DND-41 (cell line): Measurements from ENCODE around the gene LIMS2.

ENCODE experiments used
- ATAC-seq: fragments of 200-7000 bp; cut with Tn5 transposase; 3 replicates; pipeline ENCODE4 v1.9.1; 2021; ENCODE audit warnings: low read depth; ENCODE audit not compliant: insufficient read depth
- DNase-seq: peaks from one replicate; pipeline ENCODE4 v3.0.0-alpha.2; 2020
- H2AFZ ChIP-seq: 2 replicates; pipeline ENCODE4 v1.6.0; 2012; ENCODE audit warnings: low read depth, low read length
- H3K27ac ChIP-seq: 2 replicates; pipeline ENCODE4 v1.5.1; 2012; ENCODE audit warnings: low read length, inconsistent platforms
- H3K27me3 ChIP-seq: fragments of 200-600 bp; sonication (generic); 2 replicates; pipeline ENCODE4 v1.6.0; 2012; ENCODE audit warnings: low read length, mild to moderate bottlenecking, inconsistent platforms; ENCODE audit not compliant: insufficient read depth, poor library complexity
- H3K36me3 ChIP-seq: 2 replicates; pipeline ENCODE4 v1.5.1; 2012; ENCODE audit warnings: low read length, inconsistent platforms; ENCODE audit not compliant: insufficient read depth
- H3K4me1 ChIP-seq: 2 replicates; pipeline ENCODE4 v1.5.1; 2012; ENCODE audit warnings: mild to moderate bottlenecking, low read length; ENCODE audit not compliant: insufficient read depth
- H3K4me2 ChIP-seq: 2 replicates; pipeline ENCODE4 v1.6.0; 2012; ENCODE audit warnings: mild to moderate bottlenecking, moderate library complexity, low read length, inconsistent platforms; ENCODE audit not compliant: insufficient read depth
- H3K4me3 ChIP-seq, 2 experiments: fragments of 200-600 bp in 1 of 2; shearing (Covaris generic) in 1 of 2; 2 replicates each; pipeline ENCODE4 v1.5.1; 2012 to 2016; ENCODE audit warnings: inconsistent platforms in 2 of 2, low read length in 2 of 2, mild to moderate bottlenecking in 2 of 2, low read depth in 1 of 2, moderate library complexity in 1 of 2
- H3K79me2 ChIP-seq: 2 replicates; pipeline ENCODE4 v1.6.0; 2012; ENCODE audit warnings: low read length, inconsistent platforms; ENCODE audit not compliant: insufficient read depth
- H3K9ac ChIP-seq: 2 replicates; pipeline ENCODE4 v1.6.0; 2012; ENCODE audit warnings: low read depth, mild to moderate bottlenecking, inconsistent platforms, low read length, moderate library complexity
- H3K9me3 ChIP-seq: 2 replicates; pipeline ENCODE4 v1.5.1; 2012; ENCODE audit warnings: low read length, moderate library complexity, mild to moderate bottlenecking, inconsistent platforms; ENCODE audit not compliant: insufficient read depth, severe bottlenecking
- H4K20me1 ChIP-seq: 2 replicates; pipeline ENCODE4 v1.6.0; 2012; ENCODE audit warnings: low read length; ENCODE audit not compliant: insufficient read depth
- CTCF ChIP-seq: IDR thresholded peaks from 2 replicates; pipeline ENCODE4 v1.5.1; 2012; ENCODE audit warnings: borderline replicate concordance, low read length, moderate library complexity, mild to moderate bottlenecking; ENCODE audit not compliant: poor library complexity, severe bottlenecking; ENCODE audit errors: extremely low read depth
- EZH2 ChIP-seq: IDR thresholded peaks from 3 replicates; pipeline ENCODE4 v1.6.1; 2012; ENCODE audit warnings: borderline replicate concordance, low read depth, mild to moderate bottlenecking, moderate library complexity, low read length, inconsistent platforms; ENCODE audit not compliant: severe bottlenecking

The LIMS2 gene

DNA sequence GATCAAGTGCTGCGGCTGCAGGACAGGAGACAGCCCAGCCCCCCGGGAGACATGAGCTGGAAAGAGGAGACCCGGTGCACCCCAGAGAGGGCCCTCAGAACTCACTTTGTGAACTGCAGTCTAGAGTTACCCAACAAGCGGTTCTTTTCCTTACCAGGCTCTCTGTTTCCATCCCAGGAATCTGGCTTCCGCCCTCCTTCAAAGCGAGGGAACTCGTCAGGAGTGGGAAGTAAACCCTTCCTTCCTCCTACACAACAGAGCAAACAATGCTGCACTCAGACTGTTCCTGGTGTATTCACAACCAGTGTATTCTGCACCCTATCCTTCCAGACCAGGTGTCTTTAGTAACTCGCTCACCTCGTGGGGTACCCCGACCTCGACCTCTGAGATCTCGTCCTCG is 34.0 kb upstream of the LIMS2 start:
- Histone ChIP-seq H3K4me2 (no peak overlapping the region), H3K9me3 (no peaks in the 10 kb centered on the region), H3K79me2 (peaks cover 9% of the 10 kb centered on the region), H3K27me3 (no peaks in the 10 kb centered on the region), H3K4me3 (no peak overlapping the region), H3K27ac (no peak overlapping the region), H3K36me3 (peaks cover 65% of the 10 kb centered on the region), H3K9ac (no peak overlapping the region), H2AFZ (no peak overlapping the region), H3K4me1 (peaks cover 6% of the 10 kb centered on the region; the same call in 1 of the 2 replicates), H4K20me1 (no peaks in the 10 kb centered on the region)
- no peak for TF ChIP-seq CTCF
- TF ChIP-seq EZH2 = no peak
- DNase-seq = no peak
- no peak for ATAC-seq

GRCh38 chr2:127707890-127708648 is 32.7 kb upstream of the LIMS2 start:
- DNase-seq (no peak), ATAC-seq (no peak)
- Histone ChIP-seq H3K9ac (no peak overlapping the region), H3K4me3 (no peak overlapping the region), H2AFZ (no peak overlapping the region), H3K27ac (no peak overlapping the region), H4K20me1 (peaks cover 4% of the 10 kb centered on the region; the same call in 1 of the 2 replicates), H3K36me3 (peaks cover 64% of the 10 kb centered on the region), H3K27me3 (no peaks in the 10 kb centered on the region), H3K4me1 (peaks cover 18% of the 10 kb centered on the region), H3K79me2 (peaks cover 22% of the 10 kb centered on the region), H3K9me3 (no peaks in the 10 kb centered on the region), H3K4me2 (no peak overlapping the region)
- no peak for TF ChIP-seq EZH2
- no peak for TF ChIP-seq CTCF

DNA sequence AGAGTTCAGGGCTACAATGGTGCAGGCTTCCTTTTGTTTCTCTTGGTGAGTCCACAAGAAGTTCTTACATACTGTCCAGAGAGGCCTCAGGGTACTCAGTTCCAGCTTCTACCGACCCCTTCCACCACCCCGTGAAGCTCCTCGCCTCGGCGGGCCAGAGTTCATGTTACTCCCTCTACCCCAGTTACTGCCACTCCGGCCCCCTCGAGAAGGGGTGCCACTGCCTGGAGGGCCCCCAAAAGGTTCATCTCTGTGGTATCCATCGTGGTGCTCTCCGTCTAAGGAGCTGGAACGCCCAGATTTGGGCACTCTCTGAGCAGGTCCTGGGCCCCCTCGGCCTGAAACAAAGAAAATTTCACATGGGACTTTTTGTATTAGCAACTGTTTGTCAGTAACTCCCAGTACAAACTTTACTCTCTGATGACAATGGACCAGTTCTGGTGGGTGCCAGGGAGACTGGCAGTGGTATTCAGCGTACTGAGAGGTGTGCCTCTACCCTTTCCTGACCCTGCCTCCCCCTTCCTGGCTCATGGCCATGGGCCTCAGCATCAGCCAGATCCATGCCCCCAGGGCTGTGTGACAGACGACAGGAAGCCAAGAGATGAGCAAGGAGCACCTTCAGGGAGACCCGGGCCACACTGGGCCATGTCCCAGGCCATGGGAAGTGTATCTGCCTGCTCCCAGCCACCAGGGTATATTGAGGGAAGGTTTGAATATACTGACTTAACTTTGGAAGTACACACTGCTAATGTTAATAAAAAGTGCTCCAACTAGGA is 31.1 kb upstream of the LIMS2 start:
- Histone ChIP-seq H3K4me1 (peaks cover 28% of the 10 kb centered on the region), H3K36me3 (peaks cover 67% of the 10 kb centered on the region), H3K4me2 (no peak overlapping the region), H3K4me3 (no peak overlapping the region), H3K27me3 (no peaks in the 10 kb centered on the region), H3K79me2 (peaks cover 39% of the 10 kb centered on the region), H4K20me1 (peaks cover 5% of the 10 kb centered on the region; the same call in 1 of the 2 replicates), H3K9ac (no peak overlapping the region), H2AFZ (no peak overlapping the region), H3K27ac (no peak overlapping the region), H3K9me3 (no peaks in the 10 kb centered on the region)
- ATAC-seq = no peak
- DNase-seq = no peak
- TF ChIP-seq EZH2 (no peak), CTCF (no peak)
